ENCODE results near the gene FJX1. TPM values are rescaled to one million over a fixed set of nuclear protein-coding genes. Genes with fewer than 3 reads are reported as not detected.
A peak's percentile ranks its signal among the peaks of the same experiment; 100 is the strongest.

FJX1 gene
- total RNA-seq, 6 experiments from 2014 or later, result 0.79 to 4.2 (median 1.3) TPM

GRCh38 chr11:35602160-35602793 is 16.0 kb upstream of the FJX1 start:
- Histone ChIP-seq H3K27me3 (no peaks in the 10 kb centered on the region), H3K4me1 (no peaks in the 10 kb centered on the region), H3K27ac (no peak overlapping the region), H3K36me3 (no peaks in the 10 kb centered on the region), H3K4me3 (no peak overlapping the region), H3K9me3 (no peaks in the 10 kb centered on the region)
- no peak for DNase-seq
- ATAC-seq, result peak in 2 of 4 donors; percentile 42 to 51
- WGBS (ENCODE audit: insufficient coverage, low coverage, low lambda C conversion rate, missing lambda C conversion rate), result 34% methylated on average over 5 of the region's 5 CpGs
- intact Hi-C loops (cut with DNase I), result no loop called here
- no peak for TF ChIP-seq CTCF (IDR thresholded peaks at IDR 0.05)
- TF ChIP-seq POLR2A (IDR thresholded peaks at IDR 0.05), result no peak

- H3K4me3 ChIP-seq, result no peak overlapping the region
- H3K27me3 ChIP-seq, result no peaks in the 10 kb centered on the region
- no peak overlapping the region for H3K27ac ChIP-seq
- no peak for DNase-seq
- intact Hi-C loops (cut with DNase I), result no loop called here
- WGBS (ENCODE audit: insufficient coverage, low coverage, low lambda C conversion rate, missing lambda C conversion rate), result 75% methylated on average over 3 of the region's 3 CpGs
- no peaks in the 10 kb centered on the region for H3K4me1 ChIP-seq
- no peak for TF ChIP-seq CTCF (IDR thresholded peaks at IDR 0.05)
- TF ChIP-seq POLR2A (IDR thresholded peaks at IDR 0.05), result no peak
- H3K9me3 ChIP-seq, result no peaks in the 10 kb centered on the region
- no peak for ATAC-seq
- no peaks in the 10 kb centered on the region for H3K36me3 ChIP-seq
Measured at GRCh38 chr11:35602979-35603378, 15.3 kb upstream of the FJX1 start.

GRCh38 chr11:35605706-35606105 is 12.6 kb upstream of the FJX1 start:
- DNase-seq (no peak), ATAC-seq (peak in 2 of 4 donors; percentile 43 to 45)
- intact Hi-C loops (cut with DNase I), result no loop called here
- no peak overlapping the region for H3K27ac ChIP-seq
- H3K4me1 ChIP-seq, result no peaks in the 10 kb centered on the region
- no peaks in the 10 kb centered on the region for H3K27me3 ChIP-seq
- TF ChIP-seq CTCF (IDR thresholded peaks at IDR 0.05) (no peak), POLR2A (IDR thresholded peaks at IDR 0.05) (no peak)
- no peak overlapping the region for H3K4me3 ChIP-seq
- no peaks in the 10 kb centered on the region for H3K36me3 ChIP-seq
- WGBS (ENCODE audit: insufficient coverage, low coverage, low lambda C conversion rate, missing lambda C conversion rate), result 38% methylated on average over 3 of the region's 5 CpGs
- H3K9me3 ChIP-seq, result no peaks in the 10 kb centered on the region

- 38% methylated on average over 5 of the region's 5 CpGs for WGBS (ENCODE audit: insufficient coverage, low coverage, low lambda C conversion rate, missing lambda C conversion rate)
- DNase-seq (no peak), ATAC-seq (no peak)
- Histone ChIP-seq H3K9me3 (no peaks in the 10 kb centered on the region), H3K27ac (no peak overlapping the region), H3K27me3 (no peaks in the 10 kb centered on the region), H3K4me1 (no peaks in the 10 kb centered on the region), H3K36me3 (no peaks in the 10 kb centered on the region), H3K4me3 (no peak overlapping the region)
- intact Hi-C loops (cut with DNase I), result no loop called here
- TF ChIP-seq POLR2A (IDR thresholded peaks at IDR 0.05), result no peak
- no peak for TF ChIP-seq CTCF (IDR thresholded peaks at IDR 0.05)
Measured at GRCh38 chr11:35606206-35606605, 12.1 kb upstream of the FJX1 start.
